Stimulated activated CD4-positive, alpha-beta T cell treated with anti-CD3 and anti-CD28 coated beads, Interleukin-12 subunit alpha, Interleukin-12 subunit beta, amount 100 ng/mL, for 4 hours (primary cell): Measurements from ENCODE around the gene ID3.
A peak's percentile ranks its signal among the peaks of the same experiment; 100 is the strongest.
"Not testable (repeated sequence)": the region's sequence is repeated elsewhere in the genome, so short reads cannot be mapped to it uniquely, and the experiment has no call there.

Source experiments
- DNase-seq: peaks from one replicate; pipeline ENCODE4 v3.0.0-alpha.2; 2020

The ID3 gene

DNA sequence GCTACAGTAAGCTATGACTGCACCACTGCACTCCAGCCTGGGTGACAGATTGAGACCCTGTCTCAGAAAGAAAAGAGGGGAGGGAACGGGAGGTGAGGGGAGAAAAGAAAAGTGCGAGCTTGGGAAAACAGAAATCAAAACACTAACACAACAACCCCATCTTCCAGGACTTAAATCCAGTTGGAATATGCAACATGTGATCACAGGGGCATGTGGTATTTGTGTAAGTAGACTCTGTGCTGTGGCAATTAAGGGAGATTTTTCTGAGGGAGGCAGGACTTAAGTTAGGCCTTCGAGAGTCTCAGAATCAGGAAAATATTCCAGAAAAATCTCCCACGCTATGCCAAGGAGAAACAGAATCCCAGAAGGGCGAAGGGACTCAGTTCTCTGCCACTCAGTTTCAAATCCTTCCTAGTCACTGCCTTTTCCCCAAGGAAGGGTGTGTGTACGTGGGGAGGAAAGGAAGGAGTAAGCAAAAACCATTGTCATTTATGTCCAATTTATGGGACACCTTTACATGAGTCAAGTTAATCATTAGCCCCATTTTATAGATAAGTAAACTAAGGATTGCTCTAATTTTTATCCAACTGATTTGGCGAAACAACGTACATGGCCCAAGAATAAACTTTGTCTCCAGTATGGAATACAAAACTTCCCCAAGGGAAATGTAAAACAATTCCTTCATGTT is 12.3 kb downstream of the ID3 start:
- no peak for DNase-seq

DNA sequence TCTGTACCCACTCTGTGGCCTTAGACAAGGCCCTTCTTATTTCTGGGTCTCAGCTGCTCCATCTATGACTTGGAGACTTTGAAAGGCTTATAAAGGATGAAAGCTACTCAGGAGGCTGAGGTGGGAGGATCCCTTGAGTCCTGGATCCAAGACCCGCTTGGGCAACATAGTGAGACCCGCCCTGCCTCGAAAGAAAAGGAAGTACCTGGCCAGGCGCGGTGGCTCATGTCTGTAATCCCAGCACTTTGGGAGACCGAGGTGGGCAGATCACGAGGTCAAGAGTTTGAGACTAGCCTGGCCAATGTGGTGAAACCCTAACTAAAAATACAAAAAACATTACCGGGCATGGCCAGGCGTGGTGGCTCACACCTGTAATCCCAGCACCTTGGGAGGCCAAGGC is 13.4 kb downstream of the ID3 start:
- no peak for DNase-seq

DNA sequence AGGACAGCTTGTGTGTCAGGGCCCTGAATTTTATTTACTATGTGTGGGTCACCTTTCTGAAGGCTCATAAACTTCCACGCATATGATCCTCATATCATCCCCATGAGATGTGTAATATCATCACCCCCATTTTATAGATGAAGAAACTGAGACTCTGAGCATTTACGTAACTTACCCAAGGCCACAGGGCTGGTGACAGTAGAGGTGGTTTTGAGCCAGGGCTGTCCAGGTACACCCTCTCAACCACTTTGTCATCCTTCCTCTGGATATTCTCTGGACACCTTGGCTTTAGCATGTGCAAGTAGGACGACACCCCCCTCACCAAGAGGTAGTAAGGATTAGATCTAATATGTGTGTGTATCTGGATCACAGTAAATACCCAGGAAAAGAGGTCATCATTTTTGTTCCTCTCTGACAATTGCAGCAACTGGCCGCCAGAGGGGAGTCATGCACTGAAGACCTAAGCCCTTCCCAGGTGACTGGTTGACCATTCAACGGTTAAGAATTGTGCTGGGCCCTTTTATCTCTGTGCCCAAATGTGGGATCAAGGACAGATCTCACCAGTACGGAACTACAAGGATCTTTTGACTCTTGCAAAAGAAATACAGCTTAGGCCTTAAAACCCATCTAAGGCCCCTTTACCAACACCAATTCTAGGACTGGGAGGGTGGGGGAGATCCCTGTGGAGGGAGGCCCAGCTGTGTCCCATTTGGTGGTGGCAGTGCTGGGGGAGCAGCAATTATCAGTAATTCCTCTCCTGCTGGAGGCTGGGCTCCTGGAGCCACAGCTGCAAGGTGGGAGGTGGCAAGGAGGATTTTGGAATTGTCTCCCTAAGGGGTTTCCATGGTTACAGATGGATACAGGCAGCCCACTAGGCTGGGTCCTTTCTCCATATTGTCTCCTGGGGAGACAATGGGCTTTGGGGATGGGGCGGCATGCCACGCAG is 14.6 kb downstream of the ID3 start:
- DNase-seq, result peak; percentile 68

DNA sequence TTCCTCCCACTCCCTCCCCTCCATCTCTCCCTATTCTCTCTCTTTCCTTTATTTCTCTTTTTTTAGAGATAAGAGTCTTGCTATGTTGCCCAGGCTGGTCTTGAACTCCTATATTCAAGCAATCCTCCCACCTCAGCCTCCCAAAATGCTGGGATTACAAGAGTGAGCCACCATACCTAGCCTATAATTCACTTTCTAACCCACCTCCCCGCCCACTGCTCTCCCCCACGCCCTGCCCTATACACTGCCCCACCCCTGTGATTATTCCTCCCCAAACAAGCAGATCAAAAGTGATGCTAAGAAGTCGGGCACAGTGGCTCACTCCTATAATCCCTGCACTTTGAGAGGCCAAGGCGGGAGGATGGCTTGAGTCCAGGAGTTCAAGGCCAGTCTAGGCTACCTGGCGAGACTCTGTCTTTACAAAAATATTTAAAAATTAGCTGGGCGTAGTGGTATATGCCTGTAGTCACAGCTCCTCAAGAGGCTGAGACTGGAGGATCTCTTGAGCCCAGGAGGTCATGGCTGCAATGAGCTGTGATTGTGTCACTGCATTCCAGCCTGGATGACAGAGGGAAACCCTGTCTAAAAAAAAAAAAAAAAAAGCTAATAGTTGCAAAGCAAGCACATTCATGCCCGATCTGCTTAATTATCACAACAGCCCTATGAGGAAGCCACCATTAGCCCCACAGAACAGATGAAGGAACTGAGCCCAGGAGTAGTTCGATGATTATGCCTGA is 15.4 kb downstream of the ID3 start:
- DNase-seq, result no peak

DNA sequence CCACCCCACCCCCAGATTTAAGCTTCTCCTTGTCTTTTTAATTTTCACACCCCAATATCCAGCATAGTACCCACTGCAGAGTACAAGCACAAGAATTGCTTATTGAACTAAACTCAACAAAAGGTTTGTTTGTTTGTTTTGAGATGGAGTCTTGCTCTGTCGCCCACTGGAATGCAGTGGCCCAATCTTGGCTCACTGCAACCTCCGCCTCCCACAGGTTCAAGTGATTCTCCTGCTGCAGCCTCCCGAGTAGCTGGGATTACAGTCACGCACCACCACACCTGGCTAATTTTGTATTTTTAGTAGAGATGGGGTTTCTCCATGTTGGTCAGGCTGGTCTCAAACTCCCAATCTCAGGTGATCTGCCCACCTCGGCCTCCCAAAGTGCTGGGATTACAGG is 16.4 kb downstream of the ID3 start:
- DNase-seq, result not testable (repeated sequence)

DNA sequence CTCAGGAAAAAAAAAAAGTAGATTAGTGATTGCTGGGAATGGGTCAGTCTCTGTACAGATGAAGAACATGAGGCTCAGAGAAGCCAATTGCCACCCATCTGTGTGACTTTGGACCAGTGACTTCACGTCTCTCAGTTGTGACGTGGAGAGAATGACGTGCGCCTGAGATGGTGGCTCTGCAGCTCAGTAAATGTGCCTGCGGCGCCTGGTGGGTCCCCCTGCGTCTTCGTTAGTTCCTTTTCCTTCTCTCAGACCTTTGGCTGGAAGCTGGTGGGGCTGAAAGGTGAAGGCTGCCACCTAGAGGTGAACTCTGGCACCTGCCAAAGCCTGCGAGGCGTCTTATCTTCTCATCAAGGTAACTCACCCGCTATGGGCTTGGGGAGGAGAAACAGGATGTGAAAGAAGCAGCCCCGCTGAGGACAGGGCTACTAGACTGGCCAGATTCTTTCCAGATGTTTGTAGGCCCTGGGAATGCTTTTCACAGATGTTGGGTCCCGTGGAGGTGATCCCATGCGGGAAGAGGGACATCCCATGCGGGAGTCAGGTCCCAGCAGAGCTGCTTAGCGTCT is 19.5 kb downstream of the ID3 start:
- peak; percentile 81 for DNase-seq

DNA sequence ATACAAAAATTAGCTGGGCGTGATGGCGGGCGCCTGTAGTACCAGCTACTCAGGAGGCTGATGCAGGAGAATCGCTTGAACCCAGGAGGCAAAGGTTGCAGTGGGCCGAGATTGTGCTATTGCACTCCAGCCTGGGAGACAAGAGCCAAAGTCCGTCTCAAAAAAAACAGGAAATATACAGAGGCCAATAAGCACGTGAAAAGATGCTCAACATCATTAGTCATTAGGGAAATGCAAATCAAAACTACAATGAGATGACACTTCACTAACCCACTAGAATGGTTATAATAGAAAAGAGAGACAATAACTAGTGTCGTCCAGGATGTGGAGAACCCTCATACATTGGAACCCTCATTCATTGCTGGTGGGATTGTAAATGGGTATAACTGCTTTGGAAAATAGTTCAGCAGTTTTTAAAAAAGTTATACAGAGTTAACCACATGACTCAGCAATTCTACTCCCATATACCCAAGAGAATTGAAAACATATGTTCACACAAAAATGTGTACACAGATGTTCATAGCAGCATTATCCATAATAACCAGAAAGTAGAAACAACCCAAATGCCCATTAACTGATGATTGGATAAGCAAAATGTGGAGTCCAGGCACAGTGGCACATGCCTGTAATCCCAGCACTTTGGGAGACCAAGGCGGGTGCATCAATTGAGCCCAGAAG is 21.9 kb downstream of the ID3 start:
- no peak for DNase-seq

DNA sequence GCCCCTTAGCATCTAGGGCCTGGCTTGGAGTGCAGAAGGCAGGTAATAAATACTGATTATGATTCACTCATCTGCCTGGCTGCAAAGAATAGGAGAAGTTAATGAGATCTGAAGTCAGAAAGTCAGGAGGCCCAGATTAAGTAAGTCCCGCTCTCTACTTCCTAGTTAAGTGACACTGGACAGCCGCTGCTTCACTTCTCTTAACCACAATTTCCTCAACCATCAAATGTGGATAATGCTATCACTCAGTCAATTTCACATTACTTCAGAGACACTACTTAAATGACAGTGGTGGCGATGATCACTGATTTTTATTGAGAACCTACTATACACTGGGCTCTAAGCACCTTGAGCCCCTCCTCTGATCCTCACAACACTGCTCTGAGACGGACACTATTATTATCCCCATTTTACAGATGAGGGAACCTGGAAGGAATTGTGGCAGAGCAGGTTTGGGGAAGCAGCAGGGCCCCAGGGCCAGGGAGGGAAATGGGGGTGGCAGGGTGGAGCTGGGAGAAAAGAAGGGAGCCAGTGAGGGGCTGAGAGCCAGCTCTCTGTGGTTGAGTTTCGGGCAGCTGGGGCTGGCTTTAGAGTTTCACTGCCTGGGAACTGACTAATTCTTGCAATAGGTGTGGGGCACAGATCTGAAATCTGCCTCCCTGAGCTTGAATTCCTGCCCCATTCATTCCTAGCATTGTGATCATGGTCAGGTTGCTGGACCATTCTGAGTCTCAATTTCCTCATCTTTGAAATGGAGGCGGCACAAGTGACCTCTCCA is 25.9 kb downstream of the ID3 start:
- DNase-seq, result no peak

DNA sequence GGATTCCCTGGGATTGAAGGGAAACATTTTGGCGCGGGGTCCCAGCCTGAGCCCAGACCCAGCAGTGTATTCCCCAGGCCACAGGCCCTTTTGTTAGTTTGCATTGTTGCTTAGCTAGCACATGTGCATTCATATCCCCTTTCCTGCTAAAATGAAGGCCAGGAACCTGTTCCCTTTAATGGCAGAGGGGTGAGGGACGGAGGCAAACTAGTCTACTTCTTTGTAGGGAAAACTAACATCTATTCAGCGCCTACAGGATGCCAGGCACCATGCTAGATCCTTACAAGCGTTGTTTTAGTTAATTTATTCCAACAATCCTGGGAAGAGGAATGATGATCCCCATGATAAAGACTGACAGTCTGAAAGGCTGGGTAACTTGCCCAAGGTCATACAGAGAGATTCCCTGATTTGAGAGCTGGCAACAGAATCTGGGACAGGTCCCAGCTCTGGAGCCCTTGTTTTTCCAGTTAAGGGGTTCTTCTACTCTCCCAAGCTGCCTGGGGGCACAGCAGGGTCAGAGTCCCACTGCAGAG is 27.7 kb downstream of the ID3 start:
- no peak for DNase-seq

DNA sequence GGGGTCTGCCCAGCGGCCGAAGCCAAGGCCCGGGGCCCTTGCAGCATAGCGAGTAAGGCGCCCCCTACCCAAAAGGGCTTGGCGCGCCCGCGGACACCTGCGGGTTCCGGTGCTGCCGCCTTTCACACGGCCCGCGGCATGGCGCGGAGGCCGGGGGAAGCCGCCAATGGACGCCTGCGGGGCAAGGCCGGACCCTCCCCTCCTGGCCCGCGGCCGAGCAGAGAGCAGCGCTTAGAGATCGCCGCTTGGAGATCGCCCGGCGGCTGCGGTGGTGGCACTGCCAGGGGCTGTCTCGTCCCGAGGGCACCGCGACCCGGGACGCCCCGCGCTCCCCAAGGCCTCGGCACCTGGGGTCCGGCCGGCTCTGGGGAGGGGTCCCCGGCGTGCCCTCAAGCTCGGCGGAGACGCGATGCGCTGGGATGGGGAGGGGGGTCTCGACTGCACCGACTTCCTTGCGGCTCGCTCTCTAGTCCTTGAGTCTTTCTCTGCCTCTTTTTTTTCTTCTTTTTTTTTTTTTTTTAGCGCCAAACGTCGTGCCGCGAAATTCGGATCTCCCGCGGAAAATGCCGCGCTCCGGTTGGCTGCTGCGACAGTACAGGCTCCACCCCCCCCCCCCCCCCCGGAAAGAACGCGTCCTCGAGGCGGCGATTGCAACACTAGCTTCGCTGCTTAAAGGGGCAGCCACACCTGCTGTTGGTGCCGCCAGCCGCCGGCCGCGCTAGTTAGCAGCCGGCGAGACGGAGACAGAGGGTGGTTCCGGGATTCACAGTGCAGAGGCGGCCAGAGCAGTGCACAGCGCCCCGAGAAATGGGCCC is 28.3 kb downstream of the ID3 start, which contains the start of gene E2F2:
TSS of gene E2F2 (minus strand) at position 487 of the 815 bp plus-strand sequence. CDS start at position 47, 440 bp downstream.
- DNase-seq, result peak; percentile 74

DNA sequence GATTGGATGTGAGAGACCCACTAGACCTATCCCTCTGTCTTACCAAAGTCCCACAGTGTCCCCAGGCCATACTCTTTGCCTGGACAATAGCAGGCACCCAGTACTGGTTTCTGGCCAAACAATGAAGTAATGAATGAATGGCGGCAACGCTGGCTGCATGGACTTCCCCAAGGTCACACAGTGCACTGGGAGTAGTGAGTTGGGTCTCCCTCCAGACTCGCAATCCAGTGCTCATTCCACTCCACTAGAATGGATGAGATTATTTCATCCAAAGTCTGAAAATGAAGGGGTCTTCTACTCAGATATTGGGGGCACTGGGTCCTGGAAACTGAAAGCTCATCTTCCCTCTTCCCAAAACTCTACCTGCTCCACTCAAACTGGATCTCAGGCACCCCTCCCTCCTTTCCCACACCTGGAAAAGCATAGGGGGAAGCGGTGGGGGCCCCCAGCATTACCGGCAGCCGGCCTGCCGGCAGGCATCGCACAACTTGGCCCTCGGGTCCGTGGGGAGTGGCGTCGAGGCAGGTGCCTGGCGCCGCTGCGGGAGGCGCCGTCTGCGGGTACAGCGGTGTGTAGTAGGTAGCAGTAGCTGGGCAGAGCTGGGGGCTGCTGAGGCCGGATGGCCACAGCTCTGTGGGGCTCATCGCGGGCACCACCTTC is 29.1 kb downstream of the ID3 start:
- no peak for DNase-seq

DNA sequence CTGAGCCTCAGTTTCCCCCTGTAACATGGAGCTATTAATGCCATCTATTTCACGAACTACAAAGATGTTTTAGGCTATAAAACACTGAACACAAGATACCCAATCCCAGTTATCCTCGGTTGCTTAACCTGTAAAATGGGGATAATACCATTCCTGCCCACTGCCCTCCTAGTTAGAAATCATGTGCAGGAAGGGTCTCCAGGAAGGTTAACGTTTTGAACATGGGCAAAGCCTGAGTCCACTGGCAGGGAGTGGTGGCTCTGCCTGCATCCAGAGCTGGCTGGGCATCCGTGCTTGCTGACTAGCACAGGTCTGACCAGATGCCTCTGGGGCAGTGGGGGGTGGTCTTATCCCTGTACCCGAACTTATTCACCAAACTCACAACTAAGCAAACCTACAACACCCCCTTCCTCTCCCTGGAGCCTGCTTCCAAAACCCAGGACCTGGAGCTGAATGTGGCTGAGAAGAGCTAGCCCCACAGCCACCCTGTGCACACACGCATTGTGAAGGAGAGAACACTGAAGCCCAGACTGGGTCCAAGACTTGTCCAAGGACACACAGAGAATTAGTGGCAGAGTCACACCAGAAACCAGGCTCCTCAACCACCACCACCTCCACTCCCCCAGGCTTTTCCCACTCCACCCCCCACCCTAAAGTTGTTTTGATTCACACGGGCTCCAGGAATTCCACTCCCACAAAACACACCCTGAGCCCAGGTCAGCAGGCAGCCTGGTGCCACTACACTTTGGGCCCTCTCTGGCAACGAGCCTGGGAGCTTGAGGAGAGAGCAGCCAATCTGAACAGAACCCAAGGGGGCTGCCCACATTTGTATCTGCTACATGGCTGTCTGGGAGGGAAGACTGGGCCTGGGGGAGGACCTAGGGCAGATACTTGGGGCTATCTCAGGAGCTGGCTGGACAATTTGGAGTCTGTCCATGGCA is 29.9 kb downstream of the ID3 start:
- DNase-seq, result no peak

DNA sequence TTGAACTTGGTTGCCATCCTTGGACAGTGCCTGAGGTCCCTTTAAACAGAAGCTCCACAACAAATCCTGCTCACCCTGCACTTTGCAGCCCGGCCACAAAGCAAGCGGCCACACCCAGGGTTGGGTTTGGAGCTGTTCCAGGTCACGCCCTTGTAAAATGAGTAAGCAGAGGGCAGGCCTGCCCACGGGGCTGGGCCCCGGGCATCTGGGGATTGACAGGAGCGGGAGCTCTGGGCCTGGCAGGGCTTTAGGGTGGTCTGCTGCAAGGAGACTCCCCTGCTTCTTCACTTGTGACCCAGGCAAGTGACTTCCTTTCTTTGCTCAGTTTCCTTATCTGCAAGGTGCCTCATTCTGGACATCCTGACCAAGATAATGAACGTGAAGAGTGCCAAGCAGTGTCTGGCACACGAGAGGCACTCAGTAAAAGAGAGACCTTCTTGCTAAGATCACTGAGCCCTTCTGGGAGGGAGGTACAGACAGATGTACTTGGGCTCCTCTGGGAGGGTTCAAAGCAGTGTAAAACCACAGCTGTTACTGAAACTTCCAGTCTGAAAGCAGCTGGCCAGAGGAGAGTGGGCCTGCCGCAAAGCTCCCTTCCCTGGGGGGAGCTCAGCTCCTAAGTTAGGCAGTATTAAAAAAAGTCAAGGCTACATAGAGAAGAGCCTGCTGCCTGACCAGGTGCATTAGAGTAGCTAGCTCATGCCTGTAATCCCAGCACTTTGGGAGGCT is 30.9 kb downstream of the ID3 start:
- peak; percentile 60 for DNase-seq

DNA sequence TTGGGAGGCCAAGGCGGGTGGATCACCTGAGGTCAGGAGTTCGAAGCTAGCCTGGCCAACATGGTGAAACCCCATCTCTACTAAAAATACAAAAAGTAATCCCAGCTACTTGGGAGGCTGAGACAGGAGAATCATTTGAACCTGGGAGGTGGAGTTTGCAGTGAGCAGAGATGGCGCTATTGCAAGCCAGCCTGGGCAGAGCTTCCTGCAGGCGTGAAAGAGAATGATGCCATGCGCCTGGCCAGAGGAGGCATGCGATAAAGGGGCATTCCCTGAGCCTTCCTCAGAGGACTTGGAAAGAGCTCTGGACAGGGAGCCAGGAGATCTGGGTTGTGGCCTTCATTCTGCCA is 31.4 kb downstream of the ID3 start:
- DNase-seq, result no peak

DNA sequence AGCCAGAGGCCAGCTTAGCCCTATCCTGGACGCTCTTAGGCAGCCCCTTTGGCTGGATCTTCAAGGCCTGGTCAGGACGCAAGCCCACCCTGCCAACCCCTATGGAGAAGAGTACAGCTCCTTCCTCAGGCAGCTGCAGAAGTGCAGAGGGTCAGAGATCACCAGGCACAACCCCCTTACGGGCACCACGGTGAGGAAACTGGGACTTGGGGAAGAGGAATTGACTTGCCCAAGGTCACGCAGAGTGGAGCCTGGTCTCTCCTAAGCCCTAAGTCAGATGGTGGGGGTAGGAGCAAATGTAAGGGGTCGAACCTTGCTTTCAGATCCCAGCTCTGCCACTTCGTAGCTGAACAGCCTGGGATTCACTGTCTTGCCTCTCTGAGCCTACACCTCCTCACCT is 31.9 kb downstream of the ID3 start:
- no peak for DNase-seq

DNA sequence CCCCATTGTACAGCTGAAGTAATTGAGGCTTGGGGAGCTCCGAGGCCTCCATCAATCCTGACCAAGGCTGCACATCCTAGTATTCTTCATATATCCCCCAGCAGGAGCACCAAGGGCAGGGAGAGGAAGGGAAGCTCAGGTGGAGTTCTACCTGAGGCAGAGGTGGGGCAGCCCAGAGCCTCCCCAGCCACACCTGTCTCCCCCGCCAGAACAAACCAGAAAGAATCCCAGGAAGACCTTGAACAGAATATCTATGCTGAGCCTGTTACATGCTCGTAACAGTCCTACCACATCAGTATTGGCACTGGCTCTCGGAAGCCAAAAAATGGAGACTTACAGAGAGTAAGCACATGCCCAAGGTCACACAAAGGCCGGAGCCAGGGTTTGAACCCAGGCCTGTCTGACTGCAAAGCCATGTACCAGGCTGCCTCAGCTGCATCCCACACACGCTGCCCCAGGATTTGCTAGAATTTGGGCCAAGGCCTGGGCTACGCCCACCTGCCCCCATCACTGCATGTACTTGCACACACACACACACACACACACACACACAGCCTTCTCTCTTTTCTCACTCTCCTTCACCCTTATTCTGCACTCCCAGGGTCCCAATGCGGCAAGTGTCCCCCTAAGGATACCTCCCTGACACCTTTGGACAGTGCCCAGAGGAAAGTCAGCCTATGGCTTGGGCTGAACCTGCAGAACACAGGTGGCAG is 32.8 kb downstream of the ID3 start:
- no peak for DNase-seq

DNA sequence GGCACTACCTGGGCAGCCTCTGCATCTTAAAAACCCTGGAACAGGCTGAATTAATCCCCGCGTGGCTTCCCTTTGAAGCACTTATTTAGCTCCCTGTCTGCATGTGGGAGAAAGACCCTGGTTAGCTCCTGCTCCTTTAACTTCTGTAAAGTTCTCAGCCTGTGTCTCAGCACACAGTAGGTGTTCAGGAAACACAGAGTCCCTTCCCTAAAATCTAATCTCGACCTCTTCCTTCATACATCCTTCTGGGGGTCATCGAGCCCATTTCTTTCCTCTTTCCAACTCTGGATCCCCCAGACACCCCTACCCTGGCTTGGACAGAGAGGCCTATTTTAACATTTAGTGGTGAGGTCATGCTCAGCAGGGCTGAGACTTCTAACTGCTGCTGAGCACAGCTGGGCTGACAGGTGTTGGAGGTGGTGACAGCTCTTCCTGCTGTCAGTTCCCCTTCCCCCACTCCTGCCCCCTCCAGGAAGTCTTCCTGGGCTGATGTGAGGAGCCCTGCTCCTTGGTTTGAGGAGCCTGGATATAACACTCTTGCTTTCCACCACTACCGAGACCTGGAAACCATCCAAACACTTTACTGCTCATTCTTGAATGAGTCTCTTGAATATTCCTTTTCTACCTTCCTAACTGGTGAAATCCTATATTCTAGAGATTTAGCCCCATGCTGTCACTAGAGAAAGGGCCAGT is 33.6 kb downstream of the ID3 start:
- DNase-seq, result no peak
